Neural progenitor cell (in vitro differentiated cells): Measurements from ENCODE around the gene PWWP2B.

ENCODE experiments used
- EZH2 ChIP-seq: fragments of 200-600 bp; sonication (generic); IDR thresholded peaks from 2 replicates; pipeline ENCODE4 v1.6.1; 2017; ENCODE audit warnings: antibody characterized with exemption, mild to moderate bottlenecking, moderate library complexity
- TF ChIP-seq, protein P1 (sequence below): fragments of 200-600 bp; sonication (generic); IDR thresholded peaks from 2 replicates; pipeline ENCODE4 v1.5.1; 2017; ENCODE audit warnings: antibody characterized with exemption, mild to moderate bottlenecking

DNA sequence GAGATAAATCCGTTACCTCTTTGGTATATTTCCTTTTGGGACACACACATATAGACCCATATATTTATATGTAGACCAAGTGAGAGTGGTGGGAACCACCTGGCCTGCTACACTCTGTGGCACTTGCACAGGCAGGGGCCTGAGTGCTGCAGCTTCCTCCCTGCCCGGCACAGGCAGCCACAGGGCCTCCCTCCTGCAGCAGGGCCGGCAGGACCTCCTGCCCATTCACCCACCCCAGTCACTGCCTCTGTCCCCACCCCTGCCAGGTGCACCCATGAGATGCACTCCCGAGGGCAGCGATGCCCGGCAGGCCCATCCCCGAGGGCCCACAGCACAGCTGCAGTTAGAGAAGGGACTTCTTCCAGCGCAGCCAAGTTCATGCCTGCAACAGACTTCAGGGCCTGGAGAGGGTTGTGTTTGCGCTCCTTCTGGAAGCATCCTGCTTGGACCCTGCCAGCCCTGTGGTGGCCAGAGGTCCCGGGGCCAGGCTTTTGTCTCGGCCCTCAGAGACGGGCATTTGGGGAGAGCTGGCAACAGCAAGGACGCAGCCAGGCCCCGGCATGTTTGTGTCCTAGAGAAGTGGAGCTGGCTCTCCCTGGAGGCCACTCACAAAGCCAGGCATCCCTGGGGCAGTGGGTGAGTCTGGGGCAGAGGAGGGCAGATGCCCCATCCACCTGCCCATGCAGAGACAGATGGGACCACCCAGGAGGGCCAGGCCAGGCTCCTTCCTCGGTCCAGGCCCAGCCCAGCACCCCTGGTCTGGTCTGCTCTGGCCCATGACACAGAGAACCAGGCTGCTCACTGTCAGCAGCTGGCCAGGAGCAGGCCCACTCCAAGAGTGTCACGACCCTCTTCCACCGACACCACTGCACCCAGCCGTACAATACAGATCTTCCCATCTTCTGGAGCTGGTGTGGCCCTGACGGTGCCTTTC lies 41.4 kb downstream of the PWWP2B start:
- TF ChIP-seq, protein P1, sequence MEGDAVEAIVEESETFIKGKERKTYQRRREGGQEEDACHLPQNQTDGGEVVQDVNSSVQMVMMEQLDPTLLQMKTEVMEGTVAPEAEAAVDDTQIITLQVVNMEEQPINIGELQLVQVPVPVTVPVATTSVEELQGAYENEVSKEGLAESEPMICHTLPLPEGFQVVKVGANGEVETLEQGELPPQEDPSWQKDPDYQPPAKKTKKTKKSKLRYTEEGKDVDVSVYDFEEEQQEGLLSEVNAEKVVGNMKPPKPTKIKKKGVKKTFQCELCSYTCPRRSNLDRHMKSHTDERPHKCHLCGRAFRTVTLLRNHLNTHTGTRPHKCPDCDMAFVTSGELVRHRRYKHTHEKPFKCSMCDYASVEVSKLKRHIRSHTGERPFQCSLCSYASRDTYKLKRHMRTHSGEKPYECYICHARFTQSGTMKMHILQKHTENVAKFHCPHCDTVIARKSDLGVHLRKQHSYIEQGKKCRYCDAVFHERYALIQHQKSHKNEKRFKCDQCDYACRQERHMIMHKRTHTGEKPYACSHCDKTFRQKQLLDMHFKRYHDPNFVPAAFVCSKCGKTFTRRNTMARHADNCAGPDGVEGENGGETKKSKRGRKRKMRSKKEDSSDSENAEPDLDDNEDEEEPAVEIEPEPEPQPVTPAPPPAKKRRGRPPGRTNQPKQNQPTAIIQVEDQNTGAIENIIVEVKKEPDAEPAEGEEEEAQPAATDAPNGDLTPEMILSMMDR = no peak
- no peak for TF ChIP-seq EZH2
